Lower leg skin (tissue), 4 donors: ENCODE data around the gene PDGFA. TPM values are rescaled to one million over a fixed set of nuclear protein-coding genes. Genes with fewer than 3 reads are reported as not detected.

Experiments used
- DNase-seq, 2 donors: peaks; one replicate each; pipeline ENCODE4 v3.0.0-alpha.2; 2019; ENCODE audit warnings: low spot score in 2 of 2
- H3K4me3 ChIP-seq: fragments of 200-600 bp; sonication (generic); 2 replicates; pipeline ENCODE4 v1.5.1; 2017; ENCODE audit warnings: mild to moderate bottlenecking, low read depth; ENCODE audit not compliant: poor library complexity, severe bottlenecking
- CTCF ChIP-seq, 3 donors: fragments of 450-650 bp; IDR thresholded peaks; one replicate each; pipeline ENCODE4 v1.5.1; 2016; ENCODE audit warnings: antibody characterized with exemption in 3 of 3, mild to moderate bottlenecking in 3 of 3, moderate library complexity in 2 of 3
- POLR2A ChIP-seq, 2 donors: fragments of 450-650 bp; IDR thresholded peaks; one replicate each; pipeline ENCODE4 v1.6.1; 2016 to 2017; ENCODE audit warnings: antibody characterized with exemption in 2 of 2, mild to moderate bottlenecking in 1 of 2, moderate library complexity in 1 of 2
- WGBS, 2 donors: methylation state at CpG; one replicate each; pipeline ENCODE4 v1.1.5; 2018; 5-methylcytosine and 5-hydroxymethylcytosine counted together
- intact Hi-C: fragments of 100-400 bp; cut with DNase I; formaldehyde crosslinking; loops from one replicate; pipeline ENCODE4 v1.15.0; 2023; ENCODE audit warnings: low total_unique reads
- total RNA-seq, 4 donors: library from RNA; depleted of rRNA; stranded (reverse); fragments of >200 nt; gene quantifications; one replicate each; pipeline ENCODE4 v1.1.0, GENCODE V29; 2016

PDGFA gene
- total RNA-seq, 4 donors from 2014 or later, result 13.0 to 27.0 (median 20.5) TPM

GRCh38 chr7:500521-501420, 18.9 kb downstream of the PDGFA start:
- intact Hi-C loops, result no loop called here

GRCh38 chr7:499853-500485, 19.7 kb downstream of the PDGFA start:
- TF ChIP-seq POLR2A (IDR thresholded peaks at IDR 0.05), result no peak
- TF ChIP-seq CTCF (IDR thresholded peaks at IDR 0.05), result no peak
- 94 to 95% methylated on average over 20 of the region's 20 CpGs for WGBS, 2 donors
- H3K4me3 ChIP-seq, result no peak overlapping the region
- DNase-seq, result no peak
- intact Hi-C loops, result no loop called here

More at GRCh38 chr7:500521-501420, 18.9 kb downstream of the PDGFA start:
- 90 to 93% methylated on average over 35 of the region's 35 CpGs for WGBS, 2 donors
- TF ChIP-seq CTCF (IDR thresholded peaks at IDR 0.05), result no peak
- no peak for TF ChIP-seq POLR2A (IDR thresholded peaks at IDR 0.05)
- no peak for DNase-seq
- no peak overlapping the region for H3K4me3 ChIP-seq

GRCh38 chr7:498678-499641, 20.7 kb downstream of the PDGFA start:
- WGBS, 2 donors, result 71 to 81% methylated on average over 11 of the region's 11 CpGs
- intact Hi-C loops, result no loop called here
- TF ChIP-seq CTCF (IDR thresholded peaks at IDR 0.05) (no peak), POLR2A (IDR thresholded peaks at IDR 0.05) (no peak)
- no peak overlapping the region for H3K4me3 ChIP-seq
- no peak for DNase-seq

DNA sequence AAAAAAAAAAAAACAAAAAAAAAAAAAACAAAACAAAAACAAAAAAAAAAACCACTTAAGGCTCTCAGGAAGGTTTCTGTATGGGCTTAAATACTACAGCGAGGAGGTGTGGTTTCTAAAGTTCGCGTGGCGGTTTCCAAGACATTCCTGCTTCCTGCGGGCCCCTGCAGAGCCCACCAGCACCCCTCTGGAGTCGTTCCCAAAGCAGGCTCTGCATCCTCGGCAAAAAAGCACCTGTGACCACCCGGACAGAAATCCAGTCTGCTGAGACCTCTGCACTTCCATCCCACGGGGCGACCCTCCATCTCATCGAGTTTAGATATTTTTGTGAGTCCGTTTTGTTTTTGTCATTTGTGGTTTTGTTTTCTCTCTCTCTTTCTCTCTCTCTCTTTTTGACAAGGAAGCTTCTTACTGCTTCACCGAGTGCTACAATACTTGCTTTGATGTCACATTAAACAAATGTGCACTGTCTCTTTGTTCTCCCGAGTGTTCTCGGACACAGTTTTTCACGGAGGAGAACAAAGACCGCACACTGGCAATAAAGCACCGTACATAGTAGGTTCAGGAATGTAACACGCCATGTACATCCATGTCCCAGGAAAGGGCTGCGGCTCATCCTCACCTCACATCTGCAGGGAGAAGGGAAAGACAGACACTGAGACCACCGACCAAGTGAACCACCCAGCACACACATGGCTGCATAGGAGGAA, 21.5 kb downstream of the PDGFA start:
- 73 to 74% methylated on average over 21 of the region's 21 CpGs for WGBS, 2 donors
- intact Hi-C loops, result no loop called here

More for the DNA sequence above, 21.5 kb downstream of the PDGFA start:
- no peak for TF ChIP-seq POLR2A (IDR thresholded peaks at IDR 0.05)
- TF ChIP-seq CTCF (IDR thresholded peaks at IDR 0.05), result no peak
- H3K4me3 ChIP-seq, result no peak overlapping the region
- DNase-seq, result no peak
